Measurements from ENCODE around the gene WWOX. TPM values are rescaled to one million over a fixed set of nuclear protein-coding genes. Genes with fewer than 3 reads are reported as not detected.

Gene WWOX
- total and polyA plus RNA-seq, 2 of the 8 experiments (the other 6 are each of a cell fraction or from before 2014, with no cell fraction given): 5.4 to 16.7 TPM

GRCh38 chr16:79122343-79122742 is 1022.9 kb downstream of the WWOX start (continued):
- no peak for TF ChIP-seq POU5F1 (IDR thresholded peaks at IDR 0.05; ENCODE audit: low read depth, low read length)
- TF ChIP-seq SP2 (IDR thresholded peaks at IDR 0.05; ENCODE audit: low read length): no peak

Measured in H1 (cell line).